CD4-positive, alpha-beta T cell treated with Interleukin-15 for 1 hour (primary cell): ENCODE data around the gene AFF3.
"Not testable (repeated sequence)": the region's sequence is repeated elsewhere in the genome, so short reads cannot be mapped to it uniquely, and the experiment has no call there.

Source experiments
- DNase-seq: peaks from one replicate; pipeline ENCODE4 v3.0.0-alpha.2; 2020

AFF3 gene

DNA sequence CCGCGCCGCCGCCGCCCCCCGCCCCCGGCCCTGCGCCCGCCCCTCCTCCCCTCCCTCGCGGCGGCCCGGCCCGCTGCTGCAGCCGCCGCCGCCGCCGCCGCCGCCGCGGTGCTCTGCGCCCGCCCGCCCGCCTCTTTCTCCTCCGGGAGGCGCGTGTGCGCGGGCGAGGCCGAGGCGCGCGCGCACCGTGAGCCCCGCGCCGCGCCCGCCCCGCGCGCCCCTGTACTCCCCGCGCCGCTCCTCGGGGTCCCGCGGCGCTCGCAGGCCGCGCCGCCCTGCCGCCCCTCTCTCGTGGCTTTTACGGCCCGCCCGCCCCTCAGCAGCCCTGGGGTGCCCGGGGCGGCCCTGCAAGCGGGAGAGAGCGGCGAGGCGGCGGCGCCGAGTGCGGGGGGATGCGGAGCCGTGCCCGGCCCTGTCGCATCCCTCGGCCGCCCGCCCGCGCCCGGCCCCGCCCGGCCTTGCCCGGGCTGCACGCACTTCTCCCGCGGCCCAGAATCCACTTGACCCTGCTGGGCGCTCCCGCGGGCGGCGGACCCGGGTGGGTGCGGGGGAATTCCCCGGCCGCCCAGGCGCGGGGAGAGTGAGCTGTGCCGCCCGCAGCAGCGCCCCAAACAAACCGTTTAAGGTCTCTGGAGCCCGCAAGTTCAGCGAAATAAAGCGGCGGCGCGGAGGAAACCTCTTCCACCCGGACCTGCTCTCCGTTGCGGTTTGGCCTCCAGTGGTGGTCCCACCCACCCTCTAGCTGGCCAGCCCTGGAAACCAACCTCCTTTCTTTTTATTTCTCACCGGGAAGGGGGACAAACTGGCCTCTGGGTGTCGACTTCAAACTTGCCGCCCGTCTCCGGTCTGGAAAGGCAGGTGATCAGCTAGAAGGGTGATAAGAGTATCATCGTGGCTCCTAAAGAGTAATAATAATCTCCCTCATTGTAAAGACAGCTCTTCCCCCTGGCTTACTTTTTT is 37.4 kb downstream of the AFF3 start:
- peak; percentile 22 for DNase-seq

DNA sequence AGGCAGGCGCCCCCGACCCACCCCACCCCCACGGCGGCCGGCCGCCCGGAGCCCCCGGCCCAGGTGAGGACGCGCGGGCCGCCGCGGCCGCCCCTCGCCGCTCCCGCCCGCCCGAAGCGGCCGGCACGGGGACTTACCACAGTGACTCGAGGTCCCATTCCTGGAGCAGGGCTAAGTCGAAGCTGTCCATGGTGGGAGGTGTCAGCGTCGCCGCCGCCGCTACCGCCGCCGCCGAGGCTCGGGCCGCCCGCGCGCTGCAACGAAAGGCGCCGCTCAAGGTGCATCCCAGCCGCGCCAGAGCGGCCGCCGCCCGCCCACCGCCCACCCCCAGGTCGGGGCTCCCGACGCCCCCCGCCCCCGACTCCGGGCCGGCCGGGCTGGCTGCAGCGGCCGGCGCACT is 38.1 kb downstream of the AFF3 start:
- DNase-seq, result not testable (repeated sequence)

DNA sequence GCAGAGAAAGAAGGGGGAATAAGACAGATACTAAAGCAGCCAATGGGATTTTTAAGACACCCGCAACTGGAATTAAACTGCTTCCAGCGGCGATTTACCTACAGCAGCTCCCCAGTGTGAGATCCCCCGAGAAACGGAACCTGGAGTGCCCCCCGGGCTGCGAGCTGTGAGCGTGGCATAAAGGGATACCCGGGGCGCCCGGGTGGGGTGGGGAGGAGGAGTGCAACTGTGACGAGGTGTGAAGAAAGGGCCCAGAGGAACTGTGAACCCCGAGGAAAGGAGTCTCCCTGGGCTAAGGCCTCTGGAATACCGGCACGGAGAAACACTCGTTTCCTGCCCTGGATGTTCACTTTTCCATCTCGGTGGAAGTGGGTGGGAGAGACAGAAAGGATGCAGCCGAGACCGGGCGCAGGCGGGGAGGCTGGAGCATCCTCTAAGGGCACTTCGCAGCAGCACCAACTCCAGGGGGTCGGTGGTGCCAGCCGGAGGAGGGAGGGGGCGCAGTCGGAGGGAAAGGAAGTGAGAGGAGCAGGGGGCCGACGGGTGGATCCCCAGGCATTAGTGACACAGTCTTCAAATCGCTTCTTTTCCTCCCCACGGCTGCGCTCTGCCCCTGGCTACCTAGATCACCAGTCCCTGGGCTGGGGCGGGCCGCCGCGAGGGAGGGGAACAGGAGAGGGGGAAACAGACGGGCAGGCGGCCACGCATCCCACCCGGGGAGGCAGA is 38.7 kb downstream of the AFF3 start:
- DNase-seq, result not testable (repeated sequence)

DNA sequence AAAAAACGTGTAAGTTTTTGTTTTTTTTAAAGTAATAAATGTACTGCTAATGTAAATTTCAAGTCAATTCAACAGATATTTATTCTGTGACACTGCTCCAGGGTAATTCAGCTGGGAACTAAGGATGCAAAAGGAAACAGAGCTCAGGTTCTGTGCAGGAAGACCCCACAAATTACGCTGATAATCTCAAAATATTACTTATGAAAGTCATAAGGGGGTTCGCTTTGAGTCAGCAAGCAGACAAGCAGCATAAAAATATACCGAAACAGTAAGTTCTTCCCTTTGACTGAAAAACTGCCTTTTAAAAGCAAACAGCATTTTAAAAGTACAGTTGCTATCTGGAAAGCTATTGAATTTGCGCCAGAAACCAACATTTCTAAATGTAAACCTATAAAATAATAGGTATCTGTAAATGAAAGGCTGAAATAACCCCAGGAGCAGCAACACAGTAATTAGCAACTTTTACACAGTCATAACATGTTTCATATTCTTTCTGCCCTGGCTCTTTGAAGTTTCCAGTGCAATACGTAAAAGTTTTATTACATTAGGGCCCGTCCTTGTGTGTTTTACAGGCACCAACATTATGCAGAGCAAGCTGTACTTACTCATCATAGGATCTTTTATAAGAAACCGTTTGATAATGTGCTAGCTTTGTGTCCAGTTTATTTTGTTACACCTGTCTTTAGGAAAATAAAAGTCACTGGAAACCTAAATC is 39.8 kb downstream of the AFF3 start:
- not testable (repeated sequence) for DNase-seq

DNA sequence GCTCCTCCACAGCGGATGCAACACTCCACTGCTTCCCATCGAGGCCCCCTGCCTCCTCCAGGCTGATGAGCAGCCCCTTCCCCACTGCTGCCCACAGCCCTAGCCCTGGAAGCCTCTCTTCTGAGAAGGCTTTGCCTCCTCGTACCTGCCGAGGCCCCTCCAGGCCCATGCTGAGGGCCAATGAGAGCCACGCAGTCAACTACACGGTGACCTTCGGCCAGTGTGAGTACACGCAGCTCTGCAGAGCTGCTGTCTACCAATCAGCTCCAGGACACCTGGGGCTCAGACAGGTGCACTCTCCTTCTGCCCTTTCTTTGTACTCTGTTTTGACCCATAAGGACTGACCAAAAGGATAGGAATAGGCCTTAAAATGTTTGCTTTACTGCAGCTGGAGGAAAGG is 43.5 kb downstream of the AFF3 start:
- DNase-seq, result not testable (repeated sequence)

DNA sequence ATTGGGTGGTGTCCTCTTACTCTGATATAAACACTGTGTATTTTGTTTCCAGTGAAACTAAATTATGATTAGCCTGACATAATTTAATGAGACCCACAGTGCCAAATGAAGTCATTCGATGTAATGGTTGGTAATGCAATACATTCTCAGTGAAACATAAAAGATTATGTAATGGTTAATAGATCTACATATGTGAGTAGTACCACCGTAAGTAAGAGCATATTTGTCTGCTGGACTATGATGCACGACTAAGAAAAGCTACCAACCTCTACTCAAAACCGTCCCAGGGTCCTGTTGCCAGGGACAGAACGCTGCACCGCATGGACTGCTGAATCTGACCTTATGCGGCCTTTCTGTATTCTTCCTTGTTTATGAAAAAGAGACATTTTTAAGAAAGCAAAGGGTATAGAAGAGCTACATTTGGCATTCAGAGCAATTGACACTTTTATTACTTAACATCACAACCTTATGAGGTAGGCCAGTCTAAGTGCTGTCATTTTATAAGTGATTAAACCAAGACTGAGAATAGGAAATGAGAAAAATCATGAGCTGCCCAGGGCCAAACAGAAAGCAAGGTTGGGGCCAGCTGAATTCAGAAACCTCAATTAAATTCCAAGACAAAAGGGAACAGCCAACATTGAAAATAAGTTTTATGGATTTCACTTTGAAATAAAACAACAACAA is 44.6 kb downstream of the AFF3 start:
- DNase-seq, result not testable (repeated sequence)

DNA sequence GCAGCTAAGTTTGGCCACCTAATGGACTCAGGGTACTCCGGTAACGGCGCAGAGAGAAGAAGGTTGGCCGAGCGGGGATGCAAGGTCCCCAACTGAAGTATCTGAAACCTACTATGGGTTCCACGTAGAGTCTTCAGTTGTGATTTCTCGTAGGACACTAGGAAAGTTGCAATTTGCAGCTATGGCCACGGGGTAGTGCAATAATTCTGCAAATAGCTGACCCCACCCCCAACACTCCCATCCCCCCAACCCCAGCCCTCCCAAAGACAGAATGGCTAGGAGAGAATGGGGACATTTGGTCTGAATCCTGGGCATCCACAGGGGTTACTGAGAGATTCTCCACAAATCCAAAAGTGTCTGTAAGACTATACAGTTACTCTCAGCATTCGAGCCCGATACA is 46.5 kb downstream of the AFF3 start:
- not testable (repeated sequence) for DNase-seq

DNA sequence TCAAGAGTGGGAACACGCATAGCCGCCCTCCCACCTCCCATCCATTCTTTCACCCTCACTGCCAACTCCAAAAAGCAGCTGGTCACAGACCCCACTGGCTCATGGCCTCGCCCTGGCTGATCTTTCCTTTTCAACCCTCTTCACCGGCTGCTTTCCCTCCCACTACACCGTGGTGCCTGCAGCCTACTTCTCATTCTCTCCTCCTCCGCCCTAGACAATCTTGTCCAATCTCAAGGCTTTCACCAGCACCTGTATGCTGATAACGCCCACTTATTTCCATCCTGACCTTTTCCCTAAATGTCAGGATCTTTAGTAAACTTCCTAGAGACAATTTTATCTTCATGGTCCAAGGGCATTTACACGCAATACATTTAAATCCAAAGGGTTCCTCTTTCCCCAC is 50.6 kb downstream of the AFF3 start:
- not testable (repeated sequence) for DNase-seq

DNA sequence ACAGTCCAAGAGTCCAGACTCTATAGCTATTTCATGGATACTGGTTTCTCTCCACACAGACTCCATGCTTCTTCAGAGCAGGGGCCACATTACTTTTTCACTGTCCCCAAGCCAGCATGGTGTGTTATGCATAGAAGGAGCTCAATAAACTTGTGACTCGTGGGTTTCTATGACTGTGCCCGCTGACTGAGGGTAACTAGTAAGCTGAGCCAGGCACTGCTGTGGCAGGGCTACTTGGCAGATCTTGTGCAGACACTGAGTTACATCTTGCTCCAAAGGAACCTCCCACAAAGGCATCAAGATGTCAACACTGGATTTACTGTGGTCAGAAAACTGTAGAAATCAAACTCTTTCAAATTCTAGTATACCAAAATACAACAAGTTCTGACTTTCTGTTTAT is 56.6 kb downstream of the AFF3 start:
- not testable (repeated sequence) for DNase-seq

DNA sequence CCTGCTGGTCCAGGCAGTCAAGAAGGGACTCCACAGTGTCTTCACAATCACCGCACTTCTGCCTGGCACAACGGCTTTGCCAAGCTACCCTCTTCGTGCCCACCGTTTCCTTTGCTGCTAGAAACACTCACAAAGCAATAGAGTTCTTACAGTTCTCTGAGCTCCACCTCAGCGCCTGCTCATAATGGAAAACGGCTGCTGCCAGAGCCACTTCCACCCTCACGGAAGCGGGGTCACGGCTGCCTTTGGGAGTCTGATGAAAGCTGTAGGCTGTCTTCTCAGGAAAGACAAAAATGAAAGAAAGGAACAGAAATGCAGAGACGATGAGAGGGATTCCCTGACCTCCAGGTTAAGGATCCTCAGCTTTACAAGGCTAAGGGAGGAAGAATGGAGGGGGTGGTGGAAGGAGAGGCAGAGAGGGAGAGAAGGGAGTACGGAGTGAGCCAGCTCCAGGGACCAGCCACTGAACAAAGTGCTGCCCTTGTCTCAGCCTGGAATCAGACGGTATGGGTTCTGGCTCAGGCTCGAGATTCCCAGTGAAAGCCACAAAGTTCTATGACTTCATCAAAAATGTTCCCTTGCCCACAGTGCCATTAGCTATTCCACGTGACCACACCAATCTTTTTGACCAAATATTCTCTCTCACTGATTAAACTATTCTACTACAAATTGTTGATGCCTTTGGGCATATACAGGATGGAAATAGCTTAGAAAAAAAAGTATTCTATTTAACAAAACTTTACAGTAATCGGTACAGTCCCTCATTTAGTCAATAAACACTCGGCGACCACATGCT is 58.8 kb downstream of the AFF3 start:
- not testable (repeated sequence) for DNase-seq

DNA sequence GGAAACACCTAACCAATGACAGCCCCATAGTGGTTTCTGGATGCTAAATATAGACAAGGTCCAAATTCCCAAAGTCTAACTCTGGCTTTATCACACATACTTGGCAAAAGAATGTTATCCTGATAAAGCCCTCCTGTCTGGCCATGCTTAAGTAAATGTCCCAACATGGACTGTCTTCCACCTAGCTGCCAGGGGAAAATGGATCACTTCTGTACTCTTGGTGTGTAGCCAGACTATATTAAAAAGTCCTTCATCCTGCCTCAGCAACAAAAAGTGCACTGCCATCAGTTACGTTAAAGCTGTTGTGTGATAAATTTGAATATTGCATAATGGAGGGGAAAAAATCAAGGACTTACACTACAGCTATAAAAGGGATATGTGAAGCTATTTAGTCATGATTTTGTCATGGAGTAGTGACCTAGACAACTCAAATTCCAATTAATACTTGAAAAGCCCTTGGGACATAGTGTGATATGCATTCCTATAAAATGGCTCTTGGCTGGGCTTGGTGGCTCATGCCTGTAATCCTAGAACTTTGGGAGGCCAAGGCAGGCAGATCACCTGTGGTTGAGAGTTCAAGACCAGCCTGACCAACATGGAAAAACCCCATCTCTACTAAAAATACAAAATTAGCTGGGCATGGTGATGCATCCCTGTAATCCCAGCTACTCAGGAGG is 60.0 kb downstream of the AFF3 start:
- not testable (repeated sequence) for DNase-seq

DNA sequence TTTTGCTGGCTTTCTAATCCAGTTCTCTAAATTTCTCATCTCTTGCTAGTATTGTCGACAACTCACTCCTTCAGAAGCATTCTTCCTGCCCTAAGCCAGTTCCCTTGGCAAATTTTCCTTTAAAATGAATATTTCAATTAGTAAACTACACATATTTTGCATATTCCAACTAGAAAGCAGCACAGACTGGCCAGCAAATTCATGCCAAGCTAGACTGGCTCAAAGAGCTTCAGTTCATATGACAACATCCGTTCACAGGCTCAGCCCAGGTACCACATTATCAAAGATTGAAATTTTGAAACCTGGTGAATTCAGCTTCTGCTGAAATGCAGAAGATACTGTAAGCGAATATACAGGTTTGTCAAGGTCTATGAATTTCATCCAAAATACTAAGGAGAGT is 64.5 kb downstream of the AFF3 start:
- DNase-seq, result no peak

DNA sequence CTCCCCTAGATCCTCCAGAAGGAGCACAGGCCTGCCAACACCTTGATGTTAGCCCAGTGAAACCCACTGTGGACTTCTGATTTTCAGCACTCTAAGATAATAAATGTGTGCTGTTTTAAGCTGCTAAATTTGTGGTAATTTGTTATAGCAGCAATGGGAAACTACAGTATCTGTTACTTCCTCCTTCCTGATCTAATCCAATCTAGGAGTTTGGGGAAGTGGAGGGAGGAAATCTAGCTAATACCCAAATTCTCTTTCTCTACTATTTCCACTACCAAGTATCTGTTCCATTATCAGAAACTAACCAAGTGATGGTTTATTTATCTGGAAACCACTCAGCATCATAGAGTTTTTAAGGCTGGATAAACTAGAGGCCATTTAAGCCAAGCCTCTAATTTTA is 64.9 kb downstream of the AFF3 start:
- DNase-seq, result no peak

DNA sequence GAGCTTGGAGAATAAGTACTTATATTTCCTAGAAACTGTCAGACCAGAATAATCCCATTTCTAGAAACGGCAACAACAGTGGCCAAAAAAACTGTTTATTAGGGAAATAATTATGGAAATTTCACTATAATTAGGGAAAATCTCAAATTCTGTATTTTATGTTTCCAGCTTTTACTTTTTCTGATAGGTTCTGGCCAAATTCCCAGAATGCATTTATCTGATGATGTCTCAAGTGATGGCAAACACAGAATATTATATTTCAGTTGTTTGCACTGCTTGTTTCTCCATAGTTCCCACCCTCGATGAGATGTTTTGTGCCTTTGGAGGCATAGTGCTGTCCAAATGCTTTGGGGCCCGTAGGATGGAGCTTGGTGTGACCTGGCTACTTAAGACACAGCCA is 66.9 kb downstream of the AFF3 start:
- no peak for DNase-seq

DNA sequence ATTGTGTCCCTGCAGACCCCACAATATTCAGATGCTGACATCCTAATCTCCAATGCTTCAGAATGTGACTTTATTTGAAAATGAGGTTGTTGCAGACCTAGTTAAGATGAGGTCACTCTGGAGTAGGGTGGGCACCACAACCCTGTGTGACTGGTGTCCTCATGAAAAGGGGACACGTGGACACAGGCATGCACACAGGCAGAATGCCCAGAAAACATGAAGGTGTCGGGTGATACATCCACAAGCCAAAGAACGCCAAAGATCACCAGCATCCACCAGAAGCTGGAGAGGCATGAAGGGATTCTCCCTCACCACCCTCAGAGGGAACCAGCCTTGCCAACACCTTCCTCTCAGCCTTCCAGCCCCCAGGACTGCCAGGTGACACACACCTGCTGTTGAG is 69.3 kb downstream of the AFF3 start:
- DNase-seq, result no peak

DNA sequence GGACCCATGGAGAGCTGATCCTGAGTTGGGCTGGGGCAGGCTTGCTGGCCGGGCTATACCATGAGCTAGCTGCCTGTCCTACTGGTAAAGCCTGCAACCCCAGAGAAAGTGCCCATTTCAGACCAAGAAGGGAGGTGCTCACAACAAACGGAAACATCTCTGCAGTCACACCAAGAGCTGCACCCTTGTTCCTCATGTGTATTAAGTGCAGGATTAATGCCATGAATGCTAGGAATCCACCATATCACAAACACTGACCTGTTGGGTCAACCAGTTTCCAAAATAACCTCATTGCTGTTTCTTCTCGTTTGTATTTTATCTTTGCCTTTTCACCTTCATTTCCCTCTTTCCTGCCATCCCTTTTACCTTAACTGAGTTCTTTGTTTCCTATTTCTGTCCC is 69.9 kb downstream of the AFF3 start:
- DNase-seq, result no peak

DNA sequence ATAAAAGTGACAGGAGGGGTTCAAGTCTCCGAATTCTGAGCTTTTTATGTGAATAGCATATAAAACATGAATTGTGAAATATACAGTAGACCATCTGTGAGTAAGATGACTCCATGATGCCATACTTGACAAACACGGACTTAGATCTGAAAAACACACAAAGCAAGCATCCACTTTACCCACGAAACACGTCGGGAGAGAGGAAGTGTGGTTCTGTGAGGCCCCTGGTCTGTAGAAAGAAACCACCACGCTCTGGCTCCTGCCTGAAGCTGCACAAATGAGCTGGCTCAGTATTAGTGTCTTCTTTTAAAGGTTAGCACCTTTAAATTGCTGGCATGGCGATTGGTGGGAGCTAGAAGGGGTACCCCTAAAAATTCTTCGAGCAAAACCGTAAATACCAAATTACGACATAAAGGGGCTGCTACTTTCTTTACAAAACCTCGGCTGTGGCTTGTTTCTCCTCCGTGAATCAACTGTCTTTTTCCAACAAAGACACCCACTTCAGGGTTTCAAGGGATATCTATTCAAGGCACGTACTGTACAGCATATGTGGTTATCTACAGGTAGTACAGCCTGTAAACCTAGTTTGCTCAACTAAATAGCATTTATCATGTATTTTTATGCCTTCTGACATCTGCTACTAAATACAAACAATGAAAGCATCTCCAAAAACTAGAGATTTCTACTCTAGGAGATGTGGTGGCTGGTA is 70.9 kb downstream of the AFF3 start:
- DNase-seq, result no peak

DNA sequence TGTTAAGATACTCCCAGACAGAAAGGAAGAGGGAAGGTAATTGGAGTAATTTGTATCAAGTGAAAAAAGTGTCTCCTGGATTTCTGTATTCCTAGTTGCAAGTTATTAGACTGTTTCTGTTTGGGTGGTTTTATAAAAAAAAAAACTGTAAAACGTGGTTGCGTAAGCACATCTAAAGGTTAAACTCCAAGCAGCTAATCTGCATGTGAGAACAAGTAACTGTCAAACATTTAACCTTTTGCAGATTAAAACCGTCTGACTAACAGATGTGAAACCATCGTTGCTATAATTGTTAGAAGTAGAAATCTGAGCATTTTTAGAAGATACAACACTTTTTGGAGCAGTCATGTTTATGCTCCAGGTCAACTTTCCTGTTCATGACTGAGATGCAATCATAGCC is 72.3 kb downstream of the AFF3 start:
- no peak for DNase-seq

DNA sequence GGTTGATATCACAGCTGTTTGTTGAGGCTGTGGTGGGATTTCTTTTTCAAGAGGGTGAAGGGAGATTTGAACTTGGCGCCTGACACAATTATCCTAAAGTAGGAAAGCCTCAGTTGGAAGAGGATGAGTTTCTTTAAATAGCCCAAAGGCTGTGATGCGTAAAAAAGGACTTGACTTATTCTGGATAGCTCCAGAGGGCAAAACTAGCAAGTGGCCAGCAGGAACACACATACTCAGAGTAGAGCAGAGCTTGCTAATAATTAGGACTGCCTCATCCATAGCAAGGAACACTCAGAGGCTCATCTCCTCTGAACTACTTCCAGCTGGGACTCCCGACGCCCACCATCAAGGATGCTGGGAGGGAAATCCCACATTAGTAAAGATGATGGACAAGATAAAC is 74.0 kb downstream of the AFF3 start:
- no peak for DNase-seq

DNA sequence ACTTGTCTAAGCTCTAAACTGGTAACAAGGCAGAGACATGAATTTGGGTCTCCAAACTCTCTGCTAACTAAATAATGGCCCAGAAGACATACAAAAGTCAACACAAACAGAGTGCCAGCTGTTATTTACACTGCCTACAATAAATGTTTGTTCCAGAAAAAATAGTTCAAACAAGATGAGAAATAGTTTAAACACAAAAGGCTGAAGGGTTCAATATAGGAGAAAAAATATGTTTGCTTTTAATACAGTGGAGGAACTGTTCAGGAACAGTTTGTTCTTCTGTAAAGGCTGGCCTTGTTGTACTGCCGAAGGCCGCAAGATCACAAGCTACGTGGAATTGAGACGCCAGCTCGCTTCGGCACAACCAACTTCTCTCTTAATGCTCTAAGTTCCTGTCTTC is 74.6 kb downstream of the AFF3 start:
- no peak for DNase-seq

DNA sequence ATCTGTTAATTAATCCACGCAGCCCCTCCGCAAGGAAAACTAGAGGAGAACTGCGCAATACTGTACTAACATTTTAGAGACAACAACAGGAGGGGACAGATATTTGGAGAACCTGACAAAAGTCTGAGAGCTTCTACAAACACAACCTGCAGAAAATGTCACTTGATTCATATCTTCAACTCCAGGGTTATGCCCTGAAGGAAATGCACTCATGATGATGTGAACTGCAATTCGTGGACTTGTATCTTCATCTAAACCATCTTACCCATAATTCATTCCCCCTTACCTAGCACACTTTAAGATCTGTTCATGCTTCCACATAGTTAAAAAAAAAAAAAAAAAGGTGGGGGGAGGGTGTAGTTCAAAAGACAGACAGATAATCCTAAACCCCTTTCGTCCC is 75.5 kb downstream of the AFF3 start:
- no peak for DNase-seq
